ENCODE results near the gene NTNG2. TPM values are rescaled to one million over a fixed set of nuclear protein-coding genes. Genes with fewer than 3 reads are reported as not detected.
A peak's percentile ranks its signal among the peaks of the same experiment; 100 is the strongest.

The NTNG2 gene
- total RNA-seq, 1 experiment from 2014 or later: 0.49 TPM

DNA sequence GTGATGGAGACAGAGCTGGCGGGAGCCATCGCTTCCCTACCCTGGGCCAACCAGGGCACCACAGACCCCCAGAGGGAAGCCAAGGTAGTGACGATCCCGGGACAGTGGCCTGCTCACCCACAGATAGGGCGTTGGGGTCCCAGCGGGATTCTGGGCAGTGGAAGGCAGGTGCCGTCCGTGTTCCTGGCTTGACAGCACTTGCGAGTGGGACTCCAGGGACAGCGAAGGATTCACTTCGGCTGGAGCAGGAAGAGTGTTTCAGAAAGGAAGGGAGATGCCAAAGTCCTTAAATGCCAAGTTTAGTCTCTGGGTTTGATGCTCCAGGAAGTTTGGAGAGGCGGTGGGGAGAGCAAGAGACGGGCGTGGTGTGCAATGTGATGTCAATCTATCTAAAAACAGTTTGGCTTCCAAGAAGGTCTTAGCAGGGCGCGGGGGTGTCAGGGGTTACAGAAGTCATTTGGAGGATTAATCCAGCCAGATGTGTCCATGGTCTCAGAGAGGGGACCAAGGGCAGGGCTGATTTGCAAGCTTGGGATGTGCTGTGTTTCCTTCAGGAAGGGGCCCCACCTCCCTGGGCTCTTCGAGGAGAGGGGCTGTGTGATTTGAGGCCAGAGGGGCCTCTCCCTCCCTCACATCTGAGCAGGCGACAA is 74.9 kb downstream of the NTNG2 start:
- DNase-seq (ENCODE audit: low read depth): no peak

DNA sequence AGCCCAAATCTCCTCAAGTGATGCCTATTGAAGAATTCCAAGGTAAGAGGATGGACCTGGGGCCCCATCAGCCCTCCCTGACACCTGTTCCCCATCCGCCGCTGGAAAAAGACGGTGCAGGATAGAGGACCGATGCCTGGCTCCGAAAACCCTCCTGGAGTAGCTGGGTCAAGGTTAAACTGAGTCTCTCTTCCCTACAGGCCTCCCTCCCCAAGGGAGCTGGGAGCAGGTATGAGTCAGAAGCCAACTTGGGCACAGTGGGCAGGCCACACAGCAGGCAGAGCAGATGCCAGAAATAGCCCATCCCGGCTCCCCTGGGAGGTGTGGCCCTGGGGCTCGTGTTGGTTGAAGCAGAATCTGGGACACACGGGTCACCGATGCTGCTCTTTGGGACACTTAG is 75.6 kb downstream of the NTNG2 start:
- DNase-seq (ENCODE audit: low read depth): peak; percentile 76

DNA sequence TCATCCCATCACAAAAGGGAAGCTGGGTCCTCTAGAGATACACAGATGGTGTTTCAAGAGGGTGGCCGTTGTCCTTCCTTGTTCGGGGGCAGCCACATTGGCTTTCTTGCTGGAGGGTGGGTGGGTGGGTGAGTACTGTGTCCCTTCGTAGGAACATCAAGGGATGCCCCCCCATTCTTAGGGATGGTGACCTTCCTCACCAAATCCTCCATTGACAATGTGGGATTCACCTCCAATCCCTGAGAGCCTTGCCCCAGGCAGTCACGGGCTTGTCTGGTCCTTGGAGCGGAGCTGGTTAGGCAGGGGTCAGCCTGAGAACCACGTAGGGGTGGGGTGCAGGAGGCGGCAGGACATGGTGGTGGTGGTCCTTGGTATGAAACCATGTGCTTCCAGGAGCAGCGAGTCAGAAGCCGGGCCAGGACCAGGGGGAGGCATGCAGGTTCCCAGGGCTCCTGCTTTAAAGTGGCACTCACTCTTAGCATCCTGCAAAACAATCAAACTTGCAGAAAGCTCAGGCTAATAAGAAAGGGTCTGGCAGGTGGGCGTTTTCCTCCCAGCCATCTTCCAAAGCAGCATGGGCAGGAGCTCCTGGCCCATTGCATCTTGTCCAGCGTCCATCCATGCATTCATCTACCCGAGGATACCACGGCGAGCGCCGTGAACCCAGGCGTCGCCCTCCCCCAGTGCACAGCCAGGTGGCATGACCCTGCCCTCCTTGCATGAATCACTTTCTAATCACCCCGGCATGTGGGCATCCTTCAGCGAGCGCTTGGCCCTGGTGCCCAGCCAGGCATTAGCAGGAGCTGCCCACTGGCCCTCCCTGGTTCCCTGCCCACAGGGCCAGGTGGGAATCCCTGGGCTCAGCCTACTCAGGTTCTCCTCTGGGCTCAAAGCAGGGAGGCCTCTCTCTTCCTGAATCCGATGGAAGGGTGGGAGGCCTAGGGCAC is 76.4 kb downstream of the NTNG2 start:
- DNase-seq (ENCODE audit: low read depth): peak; percentile 34

DNA sequence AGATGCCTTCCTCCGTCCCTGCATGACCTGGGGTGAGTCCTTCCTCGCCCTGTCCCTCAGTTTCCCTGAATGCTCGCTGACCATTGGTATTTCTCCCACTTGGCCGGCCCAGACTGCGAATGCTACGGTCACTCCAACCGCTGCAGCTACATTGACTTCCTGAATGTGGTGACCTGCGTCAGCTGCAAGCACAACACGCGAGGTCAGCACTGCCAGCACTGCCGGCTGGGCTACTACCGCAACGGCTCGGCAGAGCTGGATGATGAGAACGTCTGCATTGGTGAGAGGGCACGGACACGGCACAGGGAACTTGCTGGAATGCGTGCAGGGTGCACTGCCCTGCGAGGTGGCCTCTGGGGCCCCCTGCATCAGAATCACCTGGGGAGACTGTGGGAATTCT is 77.1 kb downstream of the NTNG2 start:
- no peak for DNase-seq (ENCODE audit: low read depth)

DNA sequence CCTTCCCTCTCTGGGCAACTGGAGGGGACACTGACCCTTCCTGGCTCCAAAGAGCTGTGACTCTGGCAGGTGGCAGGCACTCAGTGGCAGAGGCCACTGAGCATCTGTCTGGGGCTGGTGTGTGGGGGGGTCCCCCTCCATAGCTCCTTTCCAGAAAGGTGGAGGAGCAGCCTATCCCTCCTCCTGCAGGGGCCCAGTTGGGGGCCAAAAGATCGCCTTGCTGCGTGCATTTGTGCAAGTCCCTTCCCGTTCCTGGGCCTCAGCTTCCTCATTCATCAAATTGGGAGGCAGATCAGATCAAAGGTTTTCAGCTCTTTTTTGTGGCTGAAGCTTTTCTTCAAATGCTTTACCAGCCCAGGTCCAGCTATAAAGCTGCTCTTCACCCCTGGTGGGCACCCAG is 77.7 kb downstream of the NTNG2 start:
- no peak for DNase-seq (ENCODE audit: low read depth)

DNA sequence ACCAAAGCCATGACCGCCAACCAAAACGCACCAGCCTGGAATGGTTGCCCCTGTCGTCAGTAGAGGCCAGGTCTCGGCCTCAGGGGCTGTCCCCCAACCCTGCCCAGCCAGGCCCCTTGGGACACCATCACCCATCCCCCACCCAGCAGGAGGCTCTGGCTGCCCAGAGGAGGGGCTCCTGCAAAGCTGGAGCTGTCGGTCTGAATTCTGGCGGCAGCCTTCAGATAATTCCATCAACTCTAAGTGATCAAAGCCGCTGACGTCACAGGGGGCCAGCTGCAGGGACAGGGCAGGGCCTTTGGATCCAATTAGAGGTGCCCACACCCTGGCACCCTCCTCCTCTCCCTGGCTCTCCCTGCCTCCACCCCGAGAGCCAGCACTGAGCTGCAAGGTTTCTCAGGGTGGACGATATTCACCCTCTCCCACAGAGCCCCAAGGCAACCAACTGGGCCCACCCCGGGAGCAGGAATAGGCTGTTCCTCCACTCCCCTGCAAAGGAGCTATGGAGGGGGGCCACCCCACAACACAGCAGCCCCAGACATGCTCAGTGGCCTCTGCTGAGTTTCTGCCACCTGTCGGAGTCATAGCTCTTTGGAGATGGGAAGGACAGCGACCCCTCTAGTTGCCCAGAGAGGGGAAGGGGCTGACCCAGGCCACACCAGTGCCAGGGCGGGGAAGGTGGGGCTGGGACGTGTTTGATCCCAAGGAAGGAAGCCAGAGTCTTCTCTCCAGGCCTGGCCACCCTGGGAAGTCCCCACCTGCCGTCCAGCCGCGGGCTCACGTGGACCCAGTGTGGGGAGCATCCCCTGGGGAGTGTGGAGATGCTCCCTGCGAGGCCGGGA is 78.4 kb downstream of the NTNG2 start:
- DNase-seq (ENCODE audit: low read depth): no peak

DNA sequence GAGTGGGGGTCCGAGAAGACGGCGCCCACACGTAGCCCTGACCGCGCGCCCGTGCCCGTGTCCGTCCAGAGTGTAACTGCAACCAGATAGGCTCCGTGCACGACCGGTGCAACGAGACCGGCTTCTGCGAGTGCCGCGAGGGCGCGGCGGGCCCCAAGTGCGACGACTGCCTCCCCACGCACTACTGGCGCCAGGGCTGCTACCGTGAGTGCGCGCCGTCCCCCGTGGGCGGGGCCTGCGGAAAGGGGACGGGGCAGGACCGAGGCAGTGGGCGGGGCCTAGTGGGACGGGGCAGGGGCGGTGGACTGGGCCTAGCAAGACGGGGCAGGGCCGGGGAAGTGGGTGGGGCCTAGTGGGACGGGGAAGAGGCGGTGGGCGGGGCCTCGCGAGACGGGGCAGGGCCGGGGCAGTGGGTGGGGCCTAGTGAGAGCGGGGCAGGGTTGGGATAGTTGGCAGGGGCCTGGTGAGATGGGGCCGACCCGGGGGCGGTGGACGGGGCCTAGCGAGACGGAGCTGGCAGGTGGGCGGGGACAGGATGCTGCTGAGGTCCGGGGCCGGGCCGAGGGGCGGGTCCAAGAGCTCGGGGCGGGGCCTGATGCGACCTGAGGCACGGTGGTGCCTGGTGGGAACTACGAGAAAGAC is 79.1 kb downstream of the NTNG2 start:
- peak; percentile 66 for DNase-seq (ENCODE audit: low read depth)

DNA sequence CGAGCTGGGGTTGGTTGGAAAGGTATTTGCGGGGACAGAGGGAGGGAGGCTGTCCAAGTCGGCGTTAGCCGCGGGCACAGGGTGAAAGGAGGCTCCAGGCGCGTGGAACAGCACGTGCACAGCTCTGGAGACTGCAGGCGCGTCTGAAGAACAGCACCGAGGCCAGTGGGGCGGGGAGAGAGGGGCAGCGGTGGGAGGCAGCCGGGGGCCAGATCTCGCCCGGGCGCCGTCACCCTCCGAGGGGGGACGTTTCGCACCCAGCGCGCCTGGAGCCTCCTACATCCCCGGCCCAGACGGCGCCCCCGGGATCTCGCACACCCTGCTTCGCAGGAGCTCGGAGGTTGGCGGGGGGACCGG is 79.6 kb downstream of the NTNG2 start:
- no peak for DNase-seq (ENCODE audit: low read depth)

DNA sequence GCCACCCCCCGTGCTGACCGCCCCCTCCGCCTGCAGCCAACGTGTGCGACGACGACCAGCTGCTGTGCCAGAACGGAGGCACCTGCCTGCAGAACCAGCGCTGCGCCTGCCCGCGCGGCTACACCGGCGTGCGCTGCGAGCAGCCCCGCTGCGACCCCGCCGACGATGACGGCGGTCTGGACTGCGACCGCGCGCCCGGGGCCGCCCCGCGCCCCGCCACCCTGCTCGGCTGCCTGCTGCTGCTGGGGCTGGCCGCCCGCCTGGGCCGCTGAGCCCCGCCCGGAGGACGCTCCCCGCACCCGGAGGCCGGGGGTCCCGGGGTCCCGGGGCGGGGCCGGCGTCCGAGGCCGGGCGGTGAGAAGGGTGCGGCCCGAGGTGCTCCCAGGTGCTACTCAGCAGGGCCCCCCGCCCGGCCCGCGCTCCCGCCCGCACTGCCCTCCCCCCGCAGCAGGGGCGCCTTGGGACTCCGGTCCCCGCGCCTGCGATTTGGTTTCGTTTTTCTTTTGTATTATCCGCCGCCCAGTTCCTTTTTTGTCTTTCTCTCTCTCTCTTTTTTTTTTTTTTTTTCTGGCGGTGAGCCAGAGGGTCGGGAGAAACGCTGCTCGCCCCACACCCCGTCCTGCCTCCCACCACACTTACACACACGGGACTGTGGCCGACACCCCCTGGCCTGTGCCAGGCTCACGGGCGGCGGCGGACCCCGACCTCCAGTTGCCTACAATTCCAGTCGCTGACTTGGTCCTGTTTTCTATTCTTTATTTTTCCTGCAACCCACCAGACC is 80.2 kb downstream of the NTNG2 start:
- DNase-seq (ENCODE audit: low read depth): peak; percentile 18

DNA sequence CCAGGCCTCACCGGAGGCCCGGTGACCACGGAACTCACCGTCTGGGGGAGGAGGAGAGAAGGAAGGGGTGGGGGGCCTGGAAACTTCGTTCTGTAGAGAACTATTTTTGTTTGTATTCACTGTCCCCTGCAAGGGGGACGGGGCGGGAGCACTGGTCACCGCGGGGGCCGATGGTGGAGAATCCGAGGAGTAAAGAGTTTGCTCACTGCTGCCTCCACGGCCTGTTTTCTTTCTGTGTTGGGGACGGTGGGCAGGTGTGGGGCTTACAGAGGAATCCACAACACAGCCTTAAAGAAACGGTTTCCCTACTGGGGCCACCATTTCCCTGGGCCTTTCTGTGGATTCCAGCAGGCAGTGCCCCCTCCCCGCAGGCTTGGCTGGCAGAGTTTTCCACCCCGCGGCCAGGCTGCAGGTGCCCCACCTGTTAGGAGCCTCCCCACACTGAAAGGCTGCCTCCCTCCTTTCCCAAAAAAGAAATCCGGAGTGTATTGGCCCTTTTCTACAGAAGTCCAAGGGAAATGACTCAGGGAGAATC is 80.8 kb downstream of the NTNG2 start:
- DNase-seq (ENCODE audit: low read depth): no peak

DNA sequence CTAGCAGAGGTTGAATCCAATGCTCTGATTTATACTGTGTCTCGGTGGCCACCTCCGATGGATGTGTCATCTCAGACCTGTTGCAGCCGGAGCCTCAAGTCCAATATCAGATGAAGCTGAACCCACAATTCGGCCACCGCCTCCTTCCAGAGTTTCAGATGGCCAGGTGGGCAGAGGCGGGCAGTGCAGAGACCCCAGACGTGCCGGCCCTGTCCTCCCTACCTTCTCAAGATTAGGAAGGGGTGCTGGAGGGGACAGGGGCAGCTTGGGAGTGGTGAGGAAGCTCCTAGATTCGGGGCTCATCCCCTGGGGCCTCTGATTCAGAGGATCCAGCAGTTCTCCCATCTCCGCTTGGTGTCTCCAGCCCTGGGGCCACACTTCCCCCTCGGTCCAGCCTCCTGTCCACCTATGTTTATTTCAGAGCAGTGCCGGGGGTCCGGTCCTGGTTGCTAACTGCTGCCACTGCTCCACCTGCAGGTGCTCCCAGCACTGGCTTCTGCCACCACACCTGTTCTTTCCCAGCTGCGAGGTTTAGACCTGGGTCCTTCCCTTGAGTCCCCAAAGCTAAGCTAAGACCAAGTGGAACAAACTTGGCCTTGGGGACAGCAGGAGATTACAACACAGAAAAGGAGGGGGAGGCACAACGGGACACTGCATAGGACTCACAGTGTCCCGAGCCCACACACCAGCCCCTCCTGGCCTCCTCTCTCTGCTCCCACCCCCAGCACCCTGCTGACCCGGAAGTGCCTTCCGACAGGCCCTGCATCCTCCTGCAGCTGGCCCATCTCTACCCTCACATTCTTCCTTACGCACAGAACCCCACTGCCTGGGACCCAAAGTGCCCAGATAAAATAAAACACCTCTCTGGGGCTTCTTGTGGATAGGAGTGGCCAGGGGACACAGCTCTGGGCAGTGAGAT is 81.6 kb downstream of the NTNG2 start:
- DNase-seq (ENCODE audit: low read depth): peak; percentile 55

DNA sequence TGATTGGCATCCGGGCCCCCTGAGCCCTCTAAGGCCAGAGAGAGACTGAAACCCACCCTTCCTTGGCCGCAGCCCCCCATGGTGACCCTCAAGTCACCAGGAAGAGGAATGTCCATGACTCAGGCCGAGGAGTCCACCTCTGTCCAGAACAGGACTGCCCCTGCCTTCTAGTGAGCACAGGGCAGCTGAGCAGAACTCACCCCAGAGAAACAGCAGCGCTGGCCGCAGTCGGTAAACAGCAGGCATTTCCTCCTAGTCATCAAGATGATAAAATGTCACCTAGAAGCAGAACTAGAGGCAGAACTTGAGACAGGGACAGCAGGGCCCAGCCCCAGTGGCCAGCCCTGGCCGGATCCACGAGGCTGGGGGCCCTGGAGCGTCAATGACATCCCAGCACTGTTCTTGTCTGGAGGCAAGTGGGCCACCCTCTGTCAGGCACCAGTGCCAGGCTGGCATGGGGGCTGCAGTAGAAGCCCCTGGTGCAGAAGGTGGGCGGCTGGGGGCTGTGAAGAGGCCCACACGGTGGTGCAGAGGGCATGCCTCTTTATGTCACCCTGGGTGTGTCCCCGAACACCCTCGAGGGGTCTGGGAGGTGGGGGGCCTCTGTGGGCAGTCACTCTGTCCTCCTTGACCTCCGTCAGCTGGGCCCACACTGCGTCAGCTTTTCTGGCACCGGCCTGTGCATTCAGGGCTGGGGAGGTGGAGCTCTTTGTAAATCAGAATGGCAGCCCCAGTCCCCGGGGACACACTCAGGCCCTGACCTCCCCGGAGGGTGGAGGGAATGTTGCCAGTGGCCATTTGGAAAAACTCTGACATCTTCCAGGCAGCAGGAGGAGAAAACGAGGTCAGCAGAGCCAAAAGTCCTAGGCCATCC is 83.0 kb downstream of the NTNG2 start:
- DNase-seq (ENCODE audit: low read depth): no peak

DNA sequence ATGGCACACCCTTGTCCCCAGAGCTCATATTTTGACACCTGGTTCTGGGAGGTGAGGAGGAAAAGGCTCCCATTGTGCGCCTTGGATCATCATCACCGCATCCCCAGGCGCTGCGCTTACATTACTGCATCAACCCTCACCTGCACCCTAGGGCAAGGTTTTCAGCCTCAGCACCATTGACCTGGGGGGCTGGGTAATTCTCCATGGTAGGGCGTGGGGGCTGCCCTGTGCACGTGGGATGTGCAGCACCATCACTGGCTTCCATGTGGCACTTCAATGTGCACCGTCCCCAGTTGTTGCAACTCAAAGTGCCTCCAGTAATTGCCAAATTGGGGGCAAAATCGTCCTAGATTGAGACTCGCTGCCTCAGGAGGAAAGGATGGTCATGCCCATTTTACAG is 83.6 kb downstream of the NTNG2 start:
- no peak for DNase-seq (ENCODE audit: low read depth)

DNA sequence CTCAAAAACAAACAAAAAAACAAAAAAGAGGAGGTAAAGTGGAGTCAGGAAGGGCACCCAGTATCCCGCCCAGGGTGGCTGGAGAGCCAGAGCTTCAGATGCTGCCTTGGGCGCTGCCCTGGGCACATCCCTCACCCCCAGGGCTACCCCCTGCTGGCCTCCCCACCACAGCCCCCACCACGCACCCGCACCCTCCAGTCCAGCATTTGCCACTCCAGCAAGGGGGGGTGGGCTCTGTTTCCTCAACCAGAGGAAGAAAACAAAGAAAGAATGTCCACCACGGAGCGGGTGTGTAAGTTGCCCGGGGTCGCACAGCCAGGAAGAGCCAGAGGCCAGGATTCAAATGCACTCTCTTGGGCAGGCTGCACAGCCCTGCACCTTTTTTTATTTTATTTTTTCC is 86.1 kb downstream of the NTNG2 start:
- no peak for DNase-seq (ENCODE audit: low read depth)

DNA sequence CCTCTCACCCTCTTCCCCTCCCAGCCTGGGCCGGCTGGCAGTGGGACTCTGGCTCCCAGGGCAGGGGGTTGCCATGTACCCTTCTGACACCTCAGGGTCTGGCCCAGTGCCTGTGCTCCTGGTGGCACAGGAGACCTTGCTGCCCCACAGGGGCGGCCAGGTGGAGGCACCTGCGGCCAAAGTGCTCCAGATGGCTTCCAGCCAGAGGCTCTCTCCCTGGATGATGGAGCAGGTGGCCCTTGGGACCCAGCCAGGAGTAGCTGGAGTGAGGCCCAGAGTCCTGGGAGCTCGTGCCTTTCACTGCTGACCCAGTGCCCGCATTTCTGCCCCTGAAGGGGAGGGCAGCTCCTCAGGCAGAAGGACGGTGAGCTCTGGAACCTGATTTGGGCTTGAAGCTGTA is 87.3 kb downstream of the NTNG2 start:
- no peak for DNase-seq (ENCODE audit: low read depth)

DNA sequence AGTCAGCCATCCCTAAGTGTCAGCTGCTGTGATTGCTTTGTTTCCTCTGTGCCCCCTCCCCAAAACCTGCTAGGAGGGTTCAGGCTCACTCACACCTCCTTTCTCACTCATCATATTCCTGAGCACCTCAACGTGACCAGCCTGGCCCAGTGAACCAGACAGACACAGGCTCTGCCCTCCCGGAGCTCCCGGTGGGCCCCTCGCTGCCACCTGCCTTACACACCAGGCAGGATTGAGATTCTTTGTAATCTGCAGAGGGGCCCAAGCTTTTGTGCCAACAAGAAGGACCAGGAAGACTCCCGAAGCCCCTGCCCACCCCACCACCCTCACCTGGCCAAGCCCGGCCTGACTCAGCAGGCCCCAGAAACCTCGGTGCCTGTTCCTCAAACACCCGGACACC is 87.8 kb downstream of the NTNG2 start:
- no peak for DNase-seq (ENCODE audit: low read depth)

DNA sequence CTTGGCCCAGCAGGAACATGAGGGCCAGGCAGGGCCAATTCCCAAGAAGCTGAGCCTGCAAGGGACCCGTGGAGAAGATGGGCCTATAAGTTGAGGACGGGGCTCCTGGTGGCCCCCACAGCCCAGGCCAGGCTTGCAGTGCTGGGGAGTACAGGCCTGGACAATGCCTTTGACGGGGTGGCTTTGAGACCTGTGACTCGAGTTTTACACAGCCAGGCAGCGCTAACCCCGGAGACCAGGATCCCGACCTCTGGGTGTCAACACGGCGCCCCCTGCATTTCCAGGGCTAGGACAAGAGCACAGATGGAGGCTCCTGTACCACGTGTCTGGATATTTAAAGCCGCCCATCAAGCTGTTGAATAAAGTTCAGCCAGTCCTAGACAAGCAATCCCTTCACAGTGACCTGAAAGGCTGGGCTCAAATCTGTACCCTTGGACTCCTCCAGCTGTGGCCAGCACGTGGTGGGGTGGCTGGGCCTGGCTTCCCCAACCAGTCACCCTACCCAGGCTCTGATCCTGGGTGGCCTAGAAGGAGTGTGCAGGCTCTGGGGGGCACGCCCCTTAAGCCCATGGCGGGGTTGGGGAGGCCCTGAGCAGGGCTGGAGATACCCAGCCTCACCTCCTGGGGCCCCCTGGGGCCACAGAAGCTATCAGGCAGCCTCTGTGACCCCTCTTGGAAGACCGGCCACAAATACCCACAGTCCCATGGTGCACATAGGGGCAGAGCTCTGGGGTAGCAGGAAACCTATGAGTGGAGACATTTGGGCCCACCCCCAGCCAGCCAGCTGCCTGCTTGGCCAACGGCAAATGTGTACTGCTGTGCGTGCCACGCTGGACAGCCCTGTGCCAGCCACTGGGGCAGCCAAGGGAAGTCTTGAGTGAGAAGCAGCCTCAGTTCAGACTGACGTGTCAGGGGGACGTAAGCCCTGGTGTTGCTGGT is 88.7 kb downstream of the NTNG2 start:
- DNase-seq (ENCODE audit: low read depth): no peak

DNA sequence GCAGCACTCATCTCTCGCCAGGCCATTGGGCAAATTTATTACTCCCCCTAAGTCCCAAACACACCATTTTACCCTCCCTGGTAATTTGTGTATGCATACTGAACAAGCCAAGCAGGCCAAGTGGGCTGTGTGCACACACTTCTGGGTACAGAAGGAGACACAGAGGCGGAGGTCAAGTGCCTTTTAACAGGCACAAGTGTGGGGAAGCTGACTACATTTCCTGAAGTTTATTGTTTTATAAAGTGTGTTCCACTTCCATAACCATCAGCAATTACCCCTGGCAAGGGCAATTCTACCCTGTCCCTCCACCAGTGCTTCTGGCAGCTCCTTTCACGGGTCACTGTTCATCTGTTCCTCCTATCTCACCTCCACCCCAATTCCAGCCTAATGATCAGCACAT is 99.0 kb downstream of the NTNG2 start:
- no peak for DNase-seq (ENCODE audit: low read depth)

All from M059J (cell line).